Ascending aorta (tissue), 2 donors: ENCODE results near the gene GFPT2. TPM values are rescaled to one million over a fixed set of nuclear protein-coding genes. Genes with fewer than 3 reads are reported as not detected.

Experiments
- DNase-seq, 2 donors: peaks; one replicate each; pipeline ENCODE4 v3.0.0-alpha.2; 2019; ENCODE audit warnings: low spot score in 2 of 2
- H3K27ac ChIP-seq, 2 donors: fragments of 200-600 bp; sonication (generic); one replicate each; pipeline ENCODE4 v1.5.1; 2016 to 2017; ENCODE audit warnings: mild to moderate bottlenecking in 1 of 2
- H3K27me3 ChIP-seq: fragments of 200-600 bp; sonication (generic); one replicate; pipeline ENCODE4 v1.5.1; 2017
- H3K36me3 ChIP-seq, 2 donors: fragments of 200-600 bp; sonication (generic); one replicate each; pipeline ENCODE4 v1.5.1; 2016
- H3K4me1 ChIP-seq, 2 donors: fragments of 200-600 bp; sonication (generic); one replicate each; pipeline ENCODE4 v1.5.1; 2016 to 2017; ENCODE audit warnings: mild to moderate bottlenecking in 1 of 2
- H3K4me3 ChIP-seq, 2 donors: fragments of 200-600 bp; sonication (generic); one replicate each; pipeline ENCODE4 v1.5.1; 2016 to 2017; ENCODE audit warnings: mild to moderate bottlenecking in 1 of 2
- H3K9me3 ChIP-seq, 2 donors: fragments of 200-600 bp; sonication (generic); one replicate each; pipeline ENCODE4 v1.5.1; 2016
- intact Hi-C: fragments of 100-400 bp; cut with DNase I; formaldehyde crosslinking; loops from one replicate; pipeline ENCODE4 v1.15.1; 2023
- total RNA-seq: library from RNA; depleted of rRNA; stranded (reverse); fragments of >200 nt; gene quantifications from one replicate; pipeline ENCODE4 v1.1.0, GENCODE V29; 2016
- TF ChIP-seq, protein P1 (sequence below), 3 experiments: fragments of 200-600 bp in 2 of 3; fragments of 450-650 bp in 1 of 3; sonication (generic) in 2 of 3; IDR thresholded peaks; one replicate each; pipeline ENCODE4 v1.5.1; 2016 to 2019; ENCODE audit warnings: antibody characterized with exemption in 3 of 3, mild to moderate bottlenecking in 1 of 3, moderate library complexity in 1 of 3

Gene GFPT2
- total RNA-seq, 1 donor from 2014 or later = 25.2 TPM

DNA sequence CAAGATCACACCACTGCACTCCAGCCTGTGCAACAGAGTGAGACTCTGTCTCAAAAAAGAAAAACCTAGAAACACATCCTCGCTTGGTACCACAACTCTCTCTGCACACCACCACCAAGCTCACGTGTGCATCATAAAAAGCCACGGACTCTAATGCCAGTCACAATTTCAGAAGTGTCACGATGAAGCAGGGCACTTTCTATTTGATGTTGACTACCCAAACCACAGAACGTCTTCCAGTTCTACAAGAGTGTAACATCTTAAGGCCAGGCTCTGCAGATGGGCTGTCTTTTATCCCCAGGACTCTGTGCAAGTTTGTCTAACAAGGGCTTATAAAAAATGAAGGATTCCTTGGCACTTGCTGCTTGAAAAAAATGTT lies 22.9 kb downstream of the GFPT2 start:
- Histone ChIP-seq H3K27me3 (no peaks in the 10 kb centered on the region), H3K4me3 (no peak overlapping the region), H3K36me3 (peaks cover 2 to 5% of the 10 kb centered on the region in 2 donors), H3K9me3 (no peaks in the 10 kb centered on the region), H3K4me1 (peaks cover 0 to 5% of the 10 kb centered on the region in 2 donors), H3K27ac (peak overlapping the region in 1 of 2 donors; percentile 8)
- TF ChIP-seq, protein P1, sequence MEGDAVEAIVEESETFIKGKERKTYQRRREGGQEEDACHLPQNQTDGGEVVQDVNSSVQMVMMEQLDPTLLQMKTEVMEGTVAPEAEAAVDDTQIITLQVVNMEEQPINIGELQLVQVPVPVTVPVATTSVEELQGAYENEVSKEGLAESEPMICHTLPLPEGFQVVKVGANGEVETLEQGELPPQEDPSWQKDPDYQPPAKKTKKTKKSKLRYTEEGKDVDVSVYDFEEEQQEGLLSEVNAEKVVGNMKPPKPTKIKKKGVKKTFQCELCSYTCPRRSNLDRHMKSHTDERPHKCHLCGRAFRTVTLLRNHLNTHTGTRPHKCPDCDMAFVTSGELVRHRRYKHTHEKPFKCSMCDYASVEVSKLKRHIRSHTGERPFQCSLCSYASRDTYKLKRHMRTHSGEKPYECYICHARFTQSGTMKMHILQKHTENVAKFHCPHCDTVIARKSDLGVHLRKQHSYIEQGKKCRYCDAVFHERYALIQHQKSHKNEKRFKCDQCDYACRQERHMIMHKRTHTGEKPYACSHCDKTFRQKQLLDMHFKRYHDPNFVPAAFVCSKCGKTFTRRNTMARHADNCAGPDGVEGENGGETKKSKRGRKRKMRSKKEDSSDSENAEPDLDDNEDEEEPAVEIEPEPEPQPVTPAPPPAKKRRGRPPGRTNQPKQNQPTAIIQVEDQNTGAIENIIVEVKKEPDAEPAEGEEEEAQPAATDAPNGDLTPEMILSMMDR (IDR thresholded peaks at IDR 0.05) = no peak
- intact Hi-C loops = no loop called here
- no peak for DNase-seq

DNA sequence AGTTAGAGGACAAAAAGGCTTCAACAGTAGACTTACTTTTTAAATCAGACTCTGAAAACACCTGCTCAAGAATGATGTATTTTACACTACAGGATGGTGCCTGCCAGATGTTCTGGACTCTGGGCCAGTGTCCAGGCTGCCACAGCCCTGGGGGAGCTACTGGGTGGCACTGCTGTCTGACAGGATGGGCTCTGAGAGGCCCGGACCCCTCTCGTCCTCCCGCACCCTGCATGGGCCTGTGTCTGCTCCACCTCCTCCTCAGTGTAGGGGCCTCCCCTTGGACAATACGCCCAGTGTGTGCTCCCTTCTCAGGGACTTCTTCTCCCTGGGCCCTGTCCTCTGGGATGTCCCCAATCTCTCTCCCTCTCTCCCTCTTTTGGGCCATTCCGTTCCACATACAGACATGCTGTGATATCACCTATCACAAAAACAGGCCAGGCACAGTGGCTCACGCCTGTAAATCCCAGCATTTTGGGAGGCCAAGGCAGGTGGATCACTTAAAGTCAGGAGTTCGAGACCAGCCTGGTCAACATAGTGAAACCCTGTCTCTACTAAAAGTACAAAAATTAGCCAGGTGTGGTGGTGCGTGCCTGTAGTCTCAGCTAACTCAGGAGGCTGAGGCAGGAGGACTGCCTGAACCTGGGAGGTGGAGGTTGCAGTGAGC lies 23.4 kb downstream of the GFPT2 start:
- DNase-seq = no peak

DNA sequence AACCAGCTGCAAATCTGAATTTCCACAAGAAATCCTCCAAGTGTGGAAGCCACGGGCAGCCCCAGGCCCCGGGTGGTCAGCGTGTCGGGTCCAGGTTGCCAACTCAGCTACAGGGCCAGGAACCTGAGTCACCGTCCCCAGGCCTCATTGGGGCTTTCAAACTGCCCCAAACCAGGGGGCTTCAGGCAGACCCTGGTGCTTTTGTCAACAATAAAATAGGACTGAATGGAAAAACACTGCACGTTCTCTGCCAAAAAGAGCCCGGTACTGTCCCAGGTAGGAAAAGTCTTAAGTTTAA lies 24.0 kb downstream of the GFPT2 start:
- no peak overlapping the region for H3K27ac ChIP-seq

More for the DNA sequence above, 23.4 kb downstream of the GFPT2 start:
- TF ChIP-seq, protein P1 (IDR thresholded peaks at IDR 0.05) = no peak
- Histone ChIP-seq H3K27ac (no peak overlapping the region), H3K4me3 (no peak overlapping the region), H3K27me3 (no peaks in the 10 kb centered on the region), H3K9me3 (no peaks in the 10 kb centered on the region), H3K36me3 (peaks cover 0 to under 1% of the 10 kb centered on the region in 2 donors), H3K4me1 (peaks cover 0 to 5% of the 10 kb centered on the region in 2 donors)
- intact Hi-C loops = no loop called here

DNA sequence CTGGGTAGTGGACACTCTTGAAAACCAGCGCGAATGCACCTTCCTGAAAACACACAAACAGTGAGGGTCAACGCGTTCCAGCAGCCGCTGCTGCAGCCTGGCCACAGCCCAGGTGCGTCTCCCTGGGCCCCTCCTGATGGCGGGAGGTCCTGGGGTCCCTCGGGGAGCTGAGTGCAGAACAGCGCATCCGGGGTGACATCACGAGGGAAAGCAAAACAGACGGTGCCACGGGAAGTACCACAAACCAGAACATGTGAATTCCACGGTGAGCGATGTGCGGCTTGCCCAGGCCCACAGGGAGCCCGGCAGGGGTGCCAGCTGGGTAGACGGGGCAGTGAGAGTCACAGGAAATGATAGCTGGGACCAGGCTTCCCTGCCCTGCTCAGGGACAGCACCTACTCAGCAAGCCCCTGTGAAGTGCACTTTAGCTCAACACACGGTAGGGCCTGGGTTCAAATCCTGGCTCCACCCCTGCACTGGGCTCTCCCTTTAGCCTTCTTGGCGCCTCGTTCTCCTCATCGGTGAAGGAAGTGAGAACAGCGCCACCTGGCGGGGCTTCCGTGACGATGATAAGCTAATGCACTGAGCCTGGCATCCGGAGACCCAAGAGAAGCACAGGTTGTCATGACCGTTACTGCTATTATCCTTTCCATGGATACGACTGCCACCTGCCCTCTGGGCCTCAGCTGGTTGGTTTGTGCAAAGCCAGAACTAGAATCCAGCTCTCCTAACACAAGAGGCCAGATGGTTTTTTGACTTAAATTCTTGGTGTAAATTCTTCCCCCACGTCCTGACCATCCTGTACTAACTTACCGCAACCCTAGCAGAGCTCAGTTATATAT lies 24.6 kb downstream of the GFPT2 start:
- H3K36me3 ChIP-seq = peaks cover 0 to 3% of the 10 kb centered on the region in 2 donors
- H3K9me3 ChIP-seq = no peaks in the 10 kb centered on the region
- DNase-seq = peak in 1 of 2 donors; percentile 88
- no peak overlapping the region for H3K4me3 ChIP-seq
- no peaks in the 10 kb centered on the region for H3K27me3 ChIP-seq
- H3K4me1 ChIP-seq = peaks cover 0 to 5% of the 10 kb centered on the region in 2 donors
- intact Hi-C loops = loop anchor here (1.0 kb wide), 1 partner anchor 35 kb away; no protein-coding TSS in a partner anchor
- H3K27ac ChIP-seq = no peak overlapping the region
- TF ChIP-seq, protein P1 (IDR thresholded peaks at IDR 0.05) = peak; percentile 52 to 71 (median 65)

More for the DNA sequence above, 24.0 kb downstream of the GFPT2 start:
- no peak overlapping the region for H3K4me3 ChIP-seq
- peaks cover 0 to 5% of the 10 kb centered on the region in 2 donors for H3K4me1 ChIP-seq
- no peaks in the 10 kb centered on the region for H3K36me3 ChIP-seq
- no peak for DNase-seq
- no peaks in the 10 kb centered on the region for H3K9me3 ChIP-seq
- no peaks in the 10 kb centered on the region for H3K27me3 ChIP-seq
- intact Hi-C loops = no loop called here
- TF ChIP-seq, protein P1 (IDR thresholded peaks at IDR 0.05) = no peak

DNA sequence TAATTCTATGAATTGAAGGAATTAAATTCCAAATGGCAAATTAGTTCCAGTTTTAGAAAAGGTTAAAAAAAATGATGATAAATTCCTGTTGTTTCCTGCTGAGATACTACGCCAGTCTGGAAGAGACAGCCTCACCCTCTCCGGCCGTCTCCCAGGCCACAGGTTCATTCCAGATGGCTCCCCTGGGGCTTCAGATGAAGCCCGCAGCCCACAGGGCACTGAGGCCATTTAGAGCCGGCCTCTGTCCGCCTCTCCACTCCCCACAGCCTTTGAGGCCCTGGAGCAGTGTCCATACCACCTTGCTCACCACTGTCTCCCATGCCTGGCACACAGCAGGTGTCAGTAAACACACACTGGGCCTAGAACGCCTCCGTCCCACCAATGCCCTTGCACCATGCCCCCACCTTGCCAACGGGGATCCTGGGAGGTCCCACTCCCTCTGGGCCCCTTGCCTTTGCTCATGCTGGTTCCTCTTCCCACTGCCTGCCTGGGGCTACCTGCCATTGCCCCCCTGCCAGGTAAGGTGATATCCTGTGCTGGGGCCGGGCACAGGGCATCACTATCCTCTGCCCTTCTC lies 26.1 kb downstream of the GFPT2 start:
- no peak overlapping the region for H3K27ac ChIP-seq
- H3K4me1 ChIP-seq = peaks cover 0 to 5% of the 10 kb centered on the region in 2 donors
- H3K9me3 ChIP-seq = no peaks in the 10 kb centered on the region
- no peak overlapping the region for H3K4me3 ChIP-seq
- H3K36me3 ChIP-seq = peaks cover 3 to 6% of the 10 kb centered on the region in 2 donors
- DNase-seq = no peak
- no peaks in the 10 kb centered on the region for H3K27me3 ChIP-seq
- intact Hi-C loops = no loop called here
- TF ChIP-seq, protein P1 (IDR thresholded peaks at IDR 0.05) = no peak
